Epithelial cell of proximal tubule (primary cell): Measurements from ENCODE around the gene CTNNA2. TPM values are rescaled to one million over a fixed set of nuclear protein-coding genes. Genes with fewer than 3 reads are reported as not detected.
A peak's percentile ranks its signal among the peaks of the same experiment; 100 is the strongest.

Experiments
- DNase-seq: peaks from one replicate; pipeline ENCODE4 v3.0.0-alpha.2; 2011; ENCODE audit warnings: low read depth
- H3K4me3 ChIP-seq: 2 replicates; pipeline ENCODE4 v1.5.1; 2011; ENCODE audit warnings: low read depth, mild to moderate bottlenecking, low read length
- CTCF ChIP-seq: conservative IDR thresholded peaks from 2 replicates; pipeline ENCODE4 v1.5.1; 2012; ENCODE audit warnings: low read depth, mild to moderate bottlenecking, low read length
- total RNA-seq: library from RNA; depleted of rRNA; stranded (reverse); fragments of >200 nt; gene quantifications from 2 replicates; pipeline ENCODE4 v1.2.3, GENCODE V29; 2015

CTNNA2 gene
- total RNA-seq, 1 donor from 2014 or later, result 0.06 TPM

DNA sequence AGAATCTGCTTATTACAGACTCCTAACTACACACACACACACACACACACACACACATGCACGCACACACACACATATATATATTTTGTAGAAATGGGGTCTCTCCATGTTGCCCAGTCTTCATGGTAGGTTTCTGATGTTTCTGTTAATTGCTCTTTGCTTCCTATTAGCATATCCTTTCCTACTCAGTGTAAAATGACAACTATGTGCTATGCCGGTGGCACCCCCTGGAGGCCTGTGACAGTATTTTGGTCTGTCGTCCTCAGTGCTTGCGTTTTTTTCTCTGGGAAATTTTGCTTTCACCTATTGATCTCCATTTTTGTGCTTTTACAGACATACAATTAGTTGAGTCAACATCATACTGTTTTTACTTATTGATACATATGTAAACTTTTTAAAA lies 469.6 kb downstream of the CTNNA2 start:
- peak; percentile 47 for TF ChIP-seq CTCF
- DNase-seq, result no peak
- H3K4me3 ChIP-seq, result no peak overlapping the region

- no peak overlapping the region for H3K4me3 ChIP-seq
Measured at GRCh38 chr2:79984476-79984875, 471.6 kb downstream of the CTNNA2 start.

DNA sequence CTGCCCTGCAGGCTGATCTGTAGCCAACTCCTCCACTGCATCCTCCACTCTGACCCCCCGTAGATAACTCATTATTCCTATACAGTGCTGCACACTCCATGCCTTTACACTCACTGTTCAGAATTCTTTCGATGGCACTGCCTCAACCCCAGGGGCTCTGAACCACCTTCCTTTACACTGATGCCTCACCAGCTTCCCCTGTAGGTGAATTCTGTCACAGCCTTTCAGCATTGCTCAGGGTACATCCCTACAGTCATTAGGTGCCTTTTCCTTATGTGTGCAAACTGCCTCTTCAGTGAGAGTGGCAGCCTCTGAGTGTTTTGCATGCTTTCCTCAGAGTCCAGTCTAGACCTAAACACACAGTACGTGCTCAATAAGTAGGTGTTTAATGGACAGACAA lies 472.3 kb downstream of the CTNNA2 start:
- no peak overlapping the region for H3K4me3 ChIP-seq
- no peak for DNase-seq

More at GRCh38 chr2:79984476-79984875, 471.6 kb downstream of the CTNNA2 start:
- no peak for TF ChIP-seq CTCF
- no peak for DNase-seq

DNA sequence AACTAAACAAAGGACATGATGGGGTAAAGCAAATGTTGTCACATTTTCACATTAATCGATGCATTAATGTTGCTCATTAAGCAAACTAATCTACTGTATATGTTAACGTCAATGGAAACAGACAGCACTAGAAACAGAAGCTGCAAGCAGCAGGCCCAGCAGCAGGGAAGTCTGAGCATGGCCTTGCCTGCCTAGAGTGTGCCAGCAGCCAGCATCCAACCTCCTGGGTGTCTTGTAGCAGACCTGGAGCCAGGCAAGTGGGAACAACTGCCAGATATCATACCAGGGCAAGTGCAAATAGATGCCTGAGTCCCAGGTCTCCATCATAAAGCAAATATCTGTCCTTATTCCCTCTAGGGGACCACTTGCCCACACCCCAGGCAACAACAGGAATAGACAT lies 472.7 kb downstream of the CTNNA2 start:
- no peak for TF ChIP-seq CTCF
- no peak overlapping the region for H3K4me3 ChIP-seq
- no peak for DNase-seq

More for the DNA sequence above, 472.3 kb downstream of the CTNNA2 start:
- no peak for TF ChIP-seq CTCF

DNA sequence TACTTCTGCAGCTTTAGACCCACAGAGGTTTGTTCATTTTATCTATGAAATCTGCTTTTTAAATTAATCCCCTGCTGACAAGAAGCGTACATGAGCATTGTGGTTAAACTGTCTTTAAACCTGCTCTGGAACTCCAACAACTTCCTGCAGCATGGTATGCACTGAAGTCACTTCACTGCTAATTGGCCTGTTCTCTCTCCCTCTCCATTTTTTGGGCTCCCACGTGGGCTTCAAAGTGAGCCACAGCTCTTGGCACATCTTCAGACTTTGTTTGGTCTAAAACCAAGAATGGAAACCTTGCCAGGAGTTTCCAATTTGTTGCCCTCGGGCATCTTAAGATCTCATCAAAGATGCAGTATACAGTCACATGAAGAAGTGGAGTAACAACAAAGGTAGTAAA lies 480.3 kb downstream of the CTNNA2 start:
- no peak for TF ChIP-seq CTCF
- H3K4me3 ChIP-seq, result no peak overlapping the region
- DNase-seq, result peak; percentile 45

GRCh38 chr2:79994161-79994560 lies 481.3 kb downstream of the CTNNA2 start:
- H3K4me3 ChIP-seq, result no peak overlapping the region
- no peak for TF ChIP-seq CTCF
- peak; percentile 2 for DNase-seq

GRCh38 chr2:79994965-79995364 lies 482.1 kb downstream of the CTNNA2 start:
- no peak for TF ChIP-seq CTCF
- peak; percentile 12 for DNase-seq
- H3K4me3 ChIP-seq, result no peak overlapping the region
